HL-60 (cell line): ENCODE data around the gene FHIT.

Source experiments
- CTCF ChIP-seq: IDR thresholded peaks from one replicate; pipeline ENCODE4 v1.5.1; 2011; ENCODE audit warnings: low read length, control low read depth, inconsistent platforms; ENCODE audit not compliant: insufficient read depth
- POLR2AphosphoS5 ChIP-seq: IDR thresholded peaks from 2 replicates; pipeline ENCODE4 v1.6.1; 2012; ENCODE audit warnings: low read depth
- REST ChIP-seq: IDR thresholded peaks from 2 replicates; pipeline ENCODE4 v1.6.1; 2012; ENCODE audit warnings: low read depth; ENCODE audit not compliant: insufficient replicate concordance
- SPI1 ChIP-seq: IDR thresholded peaks from 2 replicates; pipeline ENCODE4 v1.6.1; 2012; ENCODE audit warnings: low read depth, mild to moderate bottlenecking, borderline replicate concordance

- TF ChIP-seq CTCF = no peak
- TF ChIP-seq POLR2AphosphoS5 = no peak
- TF ChIP-seq SPI1 = no peak
- no peak for TF ChIP-seq REST
Measured at GRCh38 chr3:59936472-59936871, 1314.8 kb downstream of the FHIT start.
